EH (cell line): ENCODE measurements around the gene DNAJA3.
A peak's percentile ranks its signal among the peaks of the same experiment; 100 is the strongest.
"Not testable (repeated sequence)": the region's sequence is repeated elsewhere in the genome, so short reads cannot be mapped to it uniquely, and the experiment has no call there.

Experiments used
- DNase-seq: peaks from one replicate; pipeline ENCODE4 v3.0.0-alpha.2; 2015; ENCODE audit warnings: low read depth

Gene DNAJA3

GRCh38 chr16:4387781-4388180 lies 37.9 kb upstream of the DNAJA3 start:
- DNase-seq: no peak

GRCh38 chr16:4388271-4389021 lies 37.2 kb upstream of the DNAJA3 start:
- DNase-seq: peak; percentile 91

GRCh38 chr16:4389051-4389955 lies 36.4 kb upstream of the DNAJA3 start:
- peak; percentile 33 for DNase-seq

GRCh38 chr16:4390266-4391260 lies 35.1 kb upstream of the DNAJA3 start:
- DNase-seq: no peak

GRCh38 chr16:4391631-4392381 lies 33.9 kb upstream of the DNAJA3 start:
- DNase-seq: peak; percentile 39

- DNase-seq: peak; percentile 85
These were observed 33.1 kb upstream of the DNAJA3 start for GRCh38 chr16:4392382-4393239.

GRCh38 chr16:4393240-4393600 lies 32.4 kb upstream of the DNAJA3 start:
- DNase-seq: peak; percentile 48

GRCh38 chr16:4393850-4394249 lies 31.8 kb upstream of the DNAJA3 start:
- DNase-seq: not testable (repeated sequence)

- no peak for DNase-seq
These were observed 30.5 kb upstream of the DNAJA3 start for GRCh38 chr16:4395055-4395726.

GRCh38 chr16:4399001-4399730 lies 26.5 kb upstream of the DNAJA3 start:
- DNase-seq: no peak

- DNase-seq: no peak
These were observed 24.6 kb upstream of the DNAJA3 start for GRCh38 chr16:4401094-4401501.

- DNase-seq: no peak
These were observed 24.2 kb upstream of the DNAJA3 start for GRCh38 chr16:4401510-4401909.

- peak; percentile 78 for DNase-seq
These were observed 23.1 kb upstream of the DNAJA3 start for GRCh38 chr16:4402439-4403132.

- no peak for DNase-seq
These were observed 22.3 kb upstream of the DNAJA3 start for GRCh38 chr16:4403133-4403949.

GRCh38 chr16:4404247-4404966 lies 21.3 kb upstream of the DNAJA3 start:
- DNase-seq: peak; percentile 52

GRCh38 chr16:4404967-4405696 lies 20.5 kb upstream of the DNAJA3 start:
- no peak for DNase-seq
